ENCODE measurements around the gene DDRGK1. TPM values are rescaled to one million over a fixed set of nuclear protein-coding genes. Genes with fewer than 3 reads are reported as not detected.
A peak's percentile ranks its signal among the peaks of the same experiment; 100 is the strongest.

The DDRGK1 gene
- total RNA-seq, result 79.6 and 84.2 TPM in 2 replicates
- long read RNA-seq, partial matches to known transcripts, result 0 of 3 reads
- long read RNA-seq, other reads (novel, unspliced or antisense), result 0 of 3 reads

- no peaks in the 10 kb centered on the region for H3K27me3 Mint-ChIP-seq (ENCODE audit: unreplicated experiment)
- DNase-seq (ENCODE audit: extremely low spot score, unreplicated experiment), result peak; percentile 94
- TF ChIP-seq CTCF (IDR thresholded peaks at IDR 0.05), result no peak
- H3K27ac Mint-ChIP-seq (ENCODE audit: unreplicated experiment), result peak within 1 kb of the TSS; percentile 91
- H3K9me3 Mint-ChIP-seq (ENCODE audit: unreplicated experiment), result no peaks in the 10 kb centered on the region
- peaks cover 17% of the 10 kb centered on the region for H3K4me1 Mint-ChIP-seq (ENCODE audit: unreplicated experiment)
- peak within 1 kb of the TSS; percentile 93 for H3K4me3 Mint-ChIP-seq (ENCODE audit: unreplicated experiment)
- peaks cover 14% of the 10 kb centered on the region for H3K36me3 Mint-ChIP-seq (ENCODE audit: unreplicated experiment)
Measured at GRCh38 chr20:3204124-3204794, at the start of gene DDRGK1. DDRGK1 (minus strand) TSS chr20:3204682; CDS start chr20:3204627, 55 bp downstream.

GRCh38 chr20:3251806-3252205 lies 47.3 kb upstream of the DDRGK1 start:
- H3K27me3 Mint-ChIP-seq (ENCODE audit: unreplicated experiment), result no peaks in the 10 kb centered on the region
- no peak for TF ChIP-seq CTCF (IDR thresholded peaks at IDR 0.05)
- H3K4me3 Mint-ChIP-seq (ENCODE audit: unreplicated experiment), result no peak overlapping the region
- H3K36me3 Mint-ChIP-seq (ENCODE audit: unreplicated experiment), result peaks cover 33% of the 10 kb centered on the region
- no peaks in the 10 kb centered on the region for H3K9me3 Mint-ChIP-seq (ENCODE audit: unreplicated experiment)
- peaks cover 2% of the 10 kb centered on the region for H3K4me1 Mint-ChIP-seq (ENCODE audit: unreplicated experiment)
- H3K27ac Mint-ChIP-seq (ENCODE audit: unreplicated experiment), result no peak overlapping the region
- DNase-seq (ENCODE audit: extremely low spot score, unreplicated experiment), result no peak

- Mint-ChIP-seq H3K9me3 (ENCODE audit: unreplicated experiment) (no peaks in the 10 kb centered on the region), H3K36me3 (ENCODE audit: unreplicated experiment) (peaks cover 20% of the 10 kb centered on the region), H3K27me3 (ENCODE audit: unreplicated experiment) (no peaks in the 10 kb centered on the region), H3K4me3 (ENCODE audit: unreplicated experiment) (no peak overlapping the region), H3K4me1 (ENCODE audit: unreplicated experiment) (peaks cover 2% of the 10 kb centered on the region), H3K27ac (ENCODE audit: unreplicated experiment) (no peak overlapping the region)
- no peak for DNase-seq (ENCODE audit: extremely low spot score, unreplicated experiment)
- TF ChIP-seq CTCF (IDR thresholded peaks at IDR 0.05), result peak; percentile 39
Measured at GRCh38 chr20:3250091-3250504, 45.6 kb upstream of the DDRGK1 start.

- Mint-ChIP-seq H3K4me1 (ENCODE audit: unreplicated experiment) (peaks cover 2% of the 10 kb centered on the region), H3K9me3 (ENCODE audit: unreplicated experiment) (no peaks in the 10 kb centered on the region), H3K27me3 (ENCODE audit: unreplicated experiment) (no peaks in the 10 kb centered on the region), H3K4me3 (ENCODE audit: unreplicated experiment) (no peak overlapping the region), H3K36me3 (ENCODE audit: unreplicated experiment) (peaks cover 15% of the 10 kb centered on the region), H3K27ac (ENCODE audit: unreplicated experiment) (no peak overlapping the region)
- TF ChIP-seq CTCF (IDR thresholded peaks at IDR 0.05), result no peak
- no peak for DNase-seq (ENCODE audit: extremely low spot score, unreplicated experiment)
Measured at GRCh38 chr20:3248993-3249347, 44.5 kb upstream of the DDRGK1 start.

GRCh38 chr20:3248167-3248992 lies 43.9 kb upstream of the DDRGK1 start:
- Mint-ChIP-seq H3K27me3 (ENCODE audit: unreplicated experiment) (no peaks in the 10 kb centered on the region), H3K4me3 (ENCODE audit: unreplicated experiment) (no peak overlapping the region), H3K9me3 (ENCODE audit: unreplicated experiment) (no peaks in the 10 kb centered on the region), H3K27ac (ENCODE audit: unreplicated experiment) (no peak overlapping the region), H3K36me3 (ENCODE audit: unreplicated experiment) (peaks cover 10% of the 10 kb centered on the region), H3K4me1 (ENCODE audit: unreplicated experiment) (peaks cover 2% of the 10 kb centered on the region)
- no peak for DNase-seq (ENCODE audit: extremely low spot score, unreplicated experiment)
- no peak for TF ChIP-seq CTCF (IDR thresholded peaks at IDR 0.05)

Data from osteocyte (in vitro differentiated cells).